Prostate gland (tissue), 2 donors: ENCODE data around the gene PDE8B. TPM values are rescaled to one million over a fixed set of nuclear protein-coding genes. Genes with fewer than 3 reads are reported as not detected.

Source experiments
- DNase-seq: peaks from one replicate; pipeline ENCODE4 v3.0.0-alpha.2; 2019; ENCODE audit warnings: low spot score
- H3K27ac ChIP-seq, 2 donors: fragments of 200-600 bp; sonication (generic); 2 replicates each; pipeline ENCODE4 v1.5.1; 2017 to 2019
- H3K27me3 ChIP-seq: fragments of 200-600 bp; sonication (generic); replicated peaks from 2 replicates; pipeline ENCODE4 v1.5.1; 2019; ENCODE audit not compliant: insufficient read depth
- H3K36me3 ChIP-seq, 2 donors: fragments of 200-600 bp; sonication (generic); 1 replicate in 1 of 2; 2 replicates in 1 of 2; pipeline versions ENCODE4 v1.5.1 to v1.8.1; 2017 to 2019
- H3K4me1 ChIP-seq: fragments of 200-600 bp; sonication (generic); replicated peaks from 2 replicates; pipeline ENCODE4 v1.5.1; 2019
- H3K4me3 ChIP-seq, 2 donors: fragments of 200-600 bp; sonication (generic); 2 replicates each; pipeline ENCODE4 v1.5.1; 2017 to 2019
- H3K9me3 ChIP-seq: fragments of 200-600 bp; sonication (generic); 2 replicates; pipeline ENCODE4 v1.5.1; 2017
- POLR2A ChIP-seq: fragments of 450-650 bp; IDR thresholded peaks from one replicate; pipeline ENCODE4 v1.6.1; 2016; ENCODE audit warnings: antibody characterized with exemption, mild to moderate bottlenecking
- POLR2AphosphoS5 ChIP-seq: sonication (generic); formaldehyde crosslinking; IDR thresholded peaks from one replicate; pipeline ENCODE4 v1.6.1; 2017; ENCODE audit warnings: antibody characterized with exemption
- WGBS: methylation state at CpG from one replicate; pipeline ENCODE4 v1.1.5; 2018; 5-methylcytosine and 5-hydroxymethylcytosine counted together
- intact Hi-C: fragments of 100-400 bp; cut with DNase I; formaldehyde crosslinking; loops from one replicate; pipeline ENCODE4 v1.14.2; 2022
- total RNA-seq, 2 donors: library from RNA; depleted of rRNA; stranded (reverse); fragments of >200 nt; gene quantifications; one replicate each; pipeline ENCODE4 v1.1.0, GENCODE V29; 2016
- TF ChIP-seq, protein P1 (sequence below), 4 experiments: fragments of 200-600 bp in 2 of 4; fragments of 450-650 bp in 2 of 4; sonication (generic) in 2 of 4; IDR thresholded peaks; 1 replicate in 3 of 4; 2 replicates in 1 of 4; pipeline ENCODE4 v1.5.1; 2016 to 2019; ENCODE audit warnings: antibody characterized with exemption in 4 of 4, mild to moderate bottlenecking in 2 of 4, moderate library complexity in 2 of 4

Gene PDE8B
- total RNA-seq, 2 donors from 2014 or later: 25.6 to 66.0 TPM

DNA sequence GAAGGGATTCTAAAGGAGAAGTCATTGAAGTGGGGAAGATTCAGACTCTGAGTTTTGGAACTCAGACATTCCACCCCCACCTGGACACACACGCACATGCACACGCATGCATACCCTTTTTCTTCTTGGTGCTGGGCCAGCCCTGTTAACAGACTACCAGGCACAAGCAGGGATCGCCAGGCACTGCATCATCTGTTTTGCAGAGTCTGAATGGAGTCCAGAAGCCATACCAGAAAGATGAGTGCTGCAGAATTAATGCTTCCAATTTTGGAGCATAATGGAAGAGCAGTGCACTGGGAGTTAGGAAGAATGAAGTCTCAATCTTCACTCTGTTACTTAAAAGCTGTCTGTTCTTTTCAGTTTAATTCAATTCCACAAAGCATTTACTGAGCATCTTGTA lies 95.5 kb downstream of the PDE8B start:
- H3K9me3 ChIP-seq: no peaks in the 10 kb centered on the region
- no peak for DNase-seq

DNA sequence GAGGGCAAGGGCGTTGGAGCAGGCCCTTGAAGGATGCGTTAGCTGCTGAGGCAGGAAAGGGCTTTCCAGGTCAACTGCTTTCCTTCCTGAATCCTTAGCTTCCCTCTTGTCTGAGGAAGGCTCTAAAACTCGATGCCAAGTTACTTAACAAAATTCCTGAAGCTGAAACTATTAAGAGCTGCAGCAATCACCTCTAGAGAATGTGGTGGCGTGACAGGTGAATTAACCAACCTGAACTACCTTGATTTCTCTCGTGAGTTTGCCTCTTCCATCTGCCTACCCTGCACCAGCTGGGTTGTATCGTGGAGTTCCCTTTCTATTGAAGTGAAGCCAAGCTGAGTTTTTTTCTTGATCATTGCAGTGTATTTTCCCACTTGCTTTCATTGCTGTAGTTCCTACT lies 96.1 kb downstream of the PDE8B start:
- no peak overlapping the region for H3K27ac ChIP-seq
- H3K4me3 ChIP-seq: no peak overlapping the region
- H3K36me3 ChIP-seq: no peaks in the 10 kb centered on the region
- H3K4me1 ChIP-seq: peaks cover 9% of the 10 kb centered on the region
- TF ChIP-seq POLR2A (no peak), POLR2AphosphoS5 (no peak)
- TF ChIP-seq, protein P1, sequence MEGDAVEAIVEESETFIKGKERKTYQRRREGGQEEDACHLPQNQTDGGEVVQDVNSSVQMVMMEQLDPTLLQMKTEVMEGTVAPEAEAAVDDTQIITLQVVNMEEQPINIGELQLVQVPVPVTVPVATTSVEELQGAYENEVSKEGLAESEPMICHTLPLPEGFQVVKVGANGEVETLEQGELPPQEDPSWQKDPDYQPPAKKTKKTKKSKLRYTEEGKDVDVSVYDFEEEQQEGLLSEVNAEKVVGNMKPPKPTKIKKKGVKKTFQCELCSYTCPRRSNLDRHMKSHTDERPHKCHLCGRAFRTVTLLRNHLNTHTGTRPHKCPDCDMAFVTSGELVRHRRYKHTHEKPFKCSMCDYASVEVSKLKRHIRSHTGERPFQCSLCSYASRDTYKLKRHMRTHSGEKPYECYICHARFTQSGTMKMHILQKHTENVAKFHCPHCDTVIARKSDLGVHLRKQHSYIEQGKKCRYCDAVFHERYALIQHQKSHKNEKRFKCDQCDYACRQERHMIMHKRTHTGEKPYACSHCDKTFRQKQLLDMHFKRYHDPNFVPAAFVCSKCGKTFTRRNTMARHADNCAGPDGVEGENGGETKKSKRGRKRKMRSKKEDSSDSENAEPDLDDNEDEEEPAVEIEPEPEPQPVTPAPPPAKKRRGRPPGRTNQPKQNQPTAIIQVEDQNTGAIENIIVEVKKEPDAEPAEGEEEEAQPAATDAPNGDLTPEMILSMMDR (IDR thresholded peaks at IDR 0.05): no peak
- 63% methylated on average over 6 of the region's 6 CpGs for WGBS
- intact Hi-C loops: no loop called here
- no peak for DNase-seq
- H3K27me3 ChIP-seq: no peaks in the 10 kb centered on the region
- no peaks in the 10 kb centered on the region for H3K9me3 ChIP-seq

More for the DNA sequence above, 95.5 kb downstream of the PDE8B start:
- Histone ChIP-seq H3K27me3 (no peaks in the 10 kb centered on the region), H3K27ac (no peak overlapping the region), H3K36me3 (no peaks in the 10 kb centered on the region), H3K4me3 (no peak overlapping the region), H3K4me1 (peaks cover 9% of the 10 kb centered on the region)
- TF ChIP-seq, protein P1 (IDR thresholded peaks at IDR 0.05): no peak
- TF ChIP-seq POLR2A (no peak), POLR2AphosphoS5 (no peak)
- intact Hi-C loops: no loop called here
- 48% methylated on average over 3 of the region's 3 CpGs for WGBS

DNA sequence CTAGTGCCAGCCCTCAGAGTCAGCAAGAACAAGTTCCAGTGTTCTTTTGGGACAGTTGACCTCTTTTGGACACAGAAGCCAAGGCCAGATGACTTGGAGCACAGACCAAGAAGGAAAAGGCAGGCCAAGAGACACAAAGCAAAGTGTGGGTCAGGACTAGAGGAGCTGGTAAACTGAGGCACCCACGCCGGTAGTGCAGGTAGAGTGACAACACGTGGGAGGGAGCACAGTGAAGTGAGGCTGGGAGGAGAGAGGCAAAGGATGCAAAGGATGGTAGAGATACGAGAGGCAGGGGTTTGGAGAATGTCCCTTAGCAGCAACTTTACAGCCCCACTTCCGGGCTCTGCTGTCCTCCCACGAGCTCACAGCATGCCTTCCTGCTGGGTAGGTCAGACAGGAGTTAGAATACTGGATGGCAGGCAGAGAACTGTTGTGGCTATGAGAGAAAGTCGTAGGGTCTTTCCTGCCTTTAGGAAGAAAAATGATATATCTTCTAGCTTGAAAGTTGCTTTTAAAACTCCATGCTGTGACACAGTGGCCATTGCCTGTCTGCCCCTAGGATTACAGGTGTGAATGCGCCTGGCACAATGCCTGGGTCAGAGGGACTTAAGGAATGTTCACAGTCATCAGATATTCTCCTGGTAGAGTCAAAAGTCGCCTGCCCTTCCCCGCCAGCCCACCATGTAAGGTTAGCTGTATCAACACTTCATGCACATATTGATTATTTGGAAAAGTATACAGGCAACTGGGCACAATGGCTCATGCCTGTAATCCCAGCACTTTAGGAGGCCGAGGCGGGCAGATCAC lies 97.9 kb downstream of the PDE8B start:
- Histone ChIP-seq H3K27me3 (no peaks in the 10 kb centered on the region), H3K4me3 (no peak overlapping the region), H3K36me3 (no peaks in the 10 kb centered on the region), H3K4me1 (peaks cover 9% of the 10 kb centered on the region), H3K9me3 (no peaks in the 10 kb centered on the region), H3K27ac (no peak overlapping the region)
- 81% methylated on average over 12 of the region's 12 CpGs for WGBS
- intact Hi-C loops: no loop called here
- TF ChIP-seq, protein P1 (IDR thresholded peaks at IDR 0.05): no peak
- no peak for TF ChIP-seq POLR2AphosphoS5
- no peak for TF ChIP-seq POLR2A
- DNase-seq: no peak

DNA sequence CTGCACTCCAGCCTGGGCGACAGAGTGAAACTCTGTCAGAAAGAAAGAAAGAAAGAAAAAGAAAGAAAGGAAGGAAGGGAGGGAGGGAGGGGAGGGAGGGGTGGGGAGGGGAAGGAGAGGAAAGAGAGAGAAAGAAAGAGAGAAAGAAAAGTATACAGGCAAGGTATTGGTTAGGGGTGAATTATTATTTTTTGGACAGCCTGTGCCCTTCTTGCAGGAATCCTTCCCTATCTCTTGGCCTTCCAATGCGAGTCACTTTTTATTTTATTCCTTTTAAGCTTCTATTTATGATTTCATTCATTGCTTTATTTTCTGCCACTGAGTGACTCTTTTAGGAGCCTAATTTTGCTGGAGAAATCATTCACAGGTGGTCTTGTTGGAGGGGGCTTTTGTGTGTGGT lies 98.7 kb downstream of the PDE8B start:
- Histone ChIP-seq H3K27ac (no peak overlapping the region), H3K9me3 (no peaks in the 10 kb centered on the region), H3K27me3 (no peaks in the 10 kb centered on the region), H3K4me3 (no peak overlapping the region), H3K4me1 (peaks cover 9% of the 10 kb centered on the region), H3K36me3 (no peaks in the 10 kb centered on the region)
- DNase-seq: no peak
- intact Hi-C loops: no loop called here
- no peak for TF ChIP-seq POLR2AphosphoS5
- TF ChIP-seq POLR2A: no peak
- TF ChIP-seq, protein P1 (IDR thresholded peaks at IDR 0.05): no peak
- 90% methylated on average over 2 of the region's 2 CpGs for WGBS
